G401.6 (cell line): ENCODE results near the gene SLC35B4.
A peak's percentile ranks its signal among the peaks of the same experiment; 100 is the strongest.

Experiments
- FAIRE-seq: peaks from 2 replicates; lab custom pipeline; 2012; peaks lifted over from hg19 to GRCh38; lab: Jason Lieb, UNC

The SLC35B4 gene

GRCh38 chr7:134316539-134317344 lies at the start of gene SLC35B4:
Gene SLC35B4 (minus strand): TSS chr7:134316930. CDS start chr7:134316751, 179 bp downstream.
- peak; percentile 97 for FAIRE-seq

- no peak for FAIRE-seq
These were observed 49.8 kb upstream of the SLC35B4 start for GRCh38 chr7:134366481-134366880.

- FAIRE-seq: no peak
These were observed 48.8 kb upstream of the SLC35B4 start for GRCh38 chr7:134365341-134366054.

- FAIRE-seq: no peak
These were observed 47.9 kb upstream of the SLC35B4 start for GRCh38 chr7:134364619-134365037.

- no peak for FAIRE-seq
These were observed 46.1 kb upstream of the SLC35B4 start for GRCh38 chr7:134362587-134363483.

- no peak for FAIRE-seq
These were observed 43.2 kb upstream of the SLC35B4 start for GRCh38 chr7:134359787-134360432.

GRCh38 chr7:134357486-134357885 lies 40.8 kb upstream of the SLC35B4 start:
- no peak for FAIRE-seq

GRCh38 chr7:134356421-134356936 lies 39.7 kb upstream of the SLC35B4 start:
- no peak for FAIRE-seq

GRCh38 chr7:134355927-134356326 lies 39.2 kb upstream of the SLC35B4 start:
- no peak for FAIRE-seq

GRCh38 chr7:134355004-134355525 lies 38.3 kb upstream of the SLC35B4 start:
- no peak for FAIRE-seq

GRCh38 chr7:134353411-134353810 lies 36.7 kb upstream of the SLC35B4 start:
- no peak for FAIRE-seq

GRCh38 chr7:134351424-134351823 lies 34.7 kb upstream of the SLC35B4 start:
- no peak for FAIRE-seq

GRCh38 chr7:134350709-134351108 lies 34.0 kb upstream of the SLC35B4 start:
- no peak for FAIRE-seq

GRCh38 chr7:134347567-134347966 lies 30.8 kb upstream of the SLC35B4 start:
- FAIRE-seq: no peak

GRCh38 chr7:134343796-134344195 lies 27.1 kb upstream of the SLC35B4 start:
- FAIRE-seq: no peak

- FAIRE-seq: no peak
These were observed 26.4 kb upstream of the SLC35B4 start for GRCh38 chr7:134343136-134343535.

GRCh38 chr7:134339475-134339874 lies 22.7 kb upstream of the SLC35B4 start:
- no peak for FAIRE-seq

- FAIRE-seq: no peak
These were observed 21.2 kb upstream of the SLC35B4 start for GRCh38 chr7:134337980-134338379.

GRCh38 chr7:134334408-134334807 lies 17.7 kb upstream of the SLC35B4 start:
- no peak for FAIRE-seq

- no peak for FAIRE-seq
These were observed 17.2 kb upstream of the SLC35B4 start for GRCh38 chr7:134333943-134334342.

- FAIRE-seq: no peak
These were observed 16.2 kb upstream of the SLC35B4 start for GRCh38 chr7:134332892-134333291.

- no peak for FAIRE-seq
These were observed 14.7 kb upstream of the SLC35B4 start for GRCh38 chr7:134331393-134331792.
